GDM1 (cell line): ENCODE results near the gene GNAL.

Source experiments
- DNase-seq: peaks from one replicate; lab custom pipeline; 2025; lab: John Stamatoyannopoulos, UW

GNAL gene

GRCh38 chr18:11724781-11725180 lies 35.7 kb downstream of the GNAL start:
- DNase-seq: no peak

- DNase-seq: no peak
Measured at GRCh38 chr18:11726556-11726955, 37.5 kb downstream of the GNAL start.

GRCh38 chr18:11728249-11728648 lies 39.2 kb downstream of the GNAL start:
- DNase-seq: no peak

- DNase-seq: no peak
Measured at GRCh38 chr18:11729556-11729955, 40.5 kb downstream of the GNAL start.

DNA sequence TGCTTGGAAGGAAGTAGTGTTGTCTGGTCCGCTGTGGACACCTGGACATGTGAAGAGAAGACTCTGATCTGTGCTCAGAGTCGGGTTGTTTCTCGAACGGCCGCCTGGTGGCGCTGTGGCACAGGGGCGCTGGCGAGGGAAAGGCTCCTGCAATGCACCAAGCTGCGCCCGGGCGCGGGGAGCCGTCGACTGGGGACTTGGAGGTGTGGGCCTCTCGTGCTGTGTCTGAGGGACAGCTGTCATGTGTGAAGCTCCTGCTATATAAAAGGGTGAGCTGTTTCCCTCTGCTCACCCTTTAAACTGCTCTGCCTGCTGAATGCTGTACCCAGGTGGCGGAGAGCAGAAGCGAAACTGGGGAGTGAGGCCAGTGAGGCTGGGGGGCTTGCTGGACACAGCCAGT lies 44.0 kb downstream of the GNAL start:
- DNase-seq: peak; percentile 27

DNA sequence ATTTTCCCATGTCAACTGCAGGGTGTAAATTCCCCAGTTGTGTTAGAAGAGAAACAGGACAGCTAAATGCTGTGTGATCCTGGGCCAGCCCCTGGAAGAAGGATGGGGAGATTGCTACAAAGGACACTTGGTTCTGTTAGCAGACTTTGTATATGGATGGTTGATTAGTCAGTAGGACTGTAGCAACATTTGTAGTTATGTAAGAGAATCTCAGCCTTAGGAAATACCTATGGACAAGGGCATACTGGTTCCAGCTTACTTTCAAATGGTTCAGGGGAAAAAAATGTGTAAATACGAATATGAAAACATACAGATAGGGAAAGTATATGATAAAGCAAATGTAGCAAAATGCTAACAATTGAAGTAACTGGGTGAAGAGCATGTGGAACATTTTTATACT lies 47.6 kb downstream of the GNAL start:
- DNase-seq: no peak

DNA sequence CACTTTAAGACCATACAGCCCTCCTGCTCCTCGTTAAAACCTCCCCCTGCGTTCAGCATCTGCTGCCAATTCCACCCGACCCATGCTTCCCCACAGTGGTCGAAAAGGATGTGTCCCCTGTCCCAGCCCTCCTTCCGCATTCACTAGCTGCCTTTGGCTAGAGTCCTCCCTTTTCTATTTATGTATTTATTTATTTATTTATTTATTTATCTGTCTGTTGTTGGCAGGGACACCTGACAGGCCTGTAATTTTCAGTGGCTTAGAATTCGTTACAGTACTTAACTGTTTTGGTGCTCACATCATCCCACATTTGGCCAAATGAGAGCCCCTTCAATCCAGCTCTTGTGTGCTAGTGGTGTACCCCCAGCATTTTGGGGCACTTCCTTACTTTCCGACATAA lies 50.8 kb downstream of the GNAL start:
- DNase-seq: no peak

DNA sequence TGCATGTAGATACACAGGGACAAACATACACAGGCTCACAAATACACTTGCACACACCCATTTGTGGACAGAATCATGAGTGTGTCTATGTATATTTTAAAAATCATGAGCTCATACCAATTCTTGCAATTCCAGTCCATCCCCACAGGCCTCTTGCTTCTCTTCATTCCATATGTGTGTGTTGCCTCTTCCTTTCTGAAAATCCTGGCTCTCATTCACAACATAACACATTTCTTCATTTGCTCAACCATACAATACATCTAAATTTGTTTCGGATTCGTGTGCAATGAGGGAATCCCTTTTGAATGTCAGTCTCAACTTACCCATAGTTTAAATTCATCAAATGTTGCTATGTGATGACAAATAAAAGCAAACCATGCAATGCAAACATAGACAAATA lies 51.4 kb downstream of the GNAL start:
- no peak for DNase-seq

DNA sequence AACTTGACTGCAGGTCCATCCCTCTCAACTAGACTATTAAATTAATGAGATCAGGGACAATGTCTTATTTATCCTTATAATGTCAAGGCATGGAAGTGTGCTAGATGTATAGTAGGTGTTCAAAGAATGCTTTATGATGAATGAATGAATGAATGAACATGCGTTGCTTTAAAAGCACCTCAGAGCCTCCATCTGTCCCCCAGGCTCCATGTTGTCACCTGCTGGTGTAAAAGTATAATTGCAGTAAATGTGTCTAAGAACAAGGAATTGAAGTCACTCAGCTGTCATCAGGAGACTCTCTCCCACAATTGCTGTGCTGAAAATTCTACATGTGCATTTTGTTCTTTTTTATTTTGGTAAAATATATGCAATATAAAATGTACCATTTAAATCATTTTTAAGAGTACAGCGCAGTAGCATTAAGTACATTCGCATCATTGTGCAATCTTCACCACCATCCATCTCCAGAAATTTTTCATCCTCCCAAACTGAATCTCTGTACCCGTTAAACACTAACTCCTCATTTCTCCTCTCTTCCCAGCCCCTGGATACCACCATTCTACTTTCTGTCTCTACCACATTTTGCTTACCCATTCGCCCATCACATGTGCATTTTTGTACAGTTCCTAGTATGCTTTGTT lies 52.6 kb downstream of the GNAL start:
- no peak for DNase-seq

DNA sequence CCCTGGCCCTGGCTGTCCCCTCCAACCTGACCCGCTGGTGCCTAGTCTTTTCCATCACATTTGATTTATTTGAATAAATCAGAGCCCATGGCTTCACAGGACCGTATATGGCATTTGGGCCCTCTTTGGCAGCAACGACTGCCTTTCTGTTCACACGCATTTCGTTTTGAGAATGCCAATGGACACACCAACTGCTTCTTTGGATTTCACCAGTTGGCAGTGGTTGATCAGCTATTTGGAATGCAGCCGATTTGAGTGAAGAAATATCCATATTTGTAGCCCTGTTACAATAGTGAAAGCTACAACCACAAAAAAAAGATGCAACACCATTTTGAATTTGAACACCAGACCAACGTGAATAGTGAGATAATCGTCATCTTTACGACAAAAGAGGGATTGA lies 56.5 kb downstream of the GNAL start:
- DNase-seq: no peak

DNA sequence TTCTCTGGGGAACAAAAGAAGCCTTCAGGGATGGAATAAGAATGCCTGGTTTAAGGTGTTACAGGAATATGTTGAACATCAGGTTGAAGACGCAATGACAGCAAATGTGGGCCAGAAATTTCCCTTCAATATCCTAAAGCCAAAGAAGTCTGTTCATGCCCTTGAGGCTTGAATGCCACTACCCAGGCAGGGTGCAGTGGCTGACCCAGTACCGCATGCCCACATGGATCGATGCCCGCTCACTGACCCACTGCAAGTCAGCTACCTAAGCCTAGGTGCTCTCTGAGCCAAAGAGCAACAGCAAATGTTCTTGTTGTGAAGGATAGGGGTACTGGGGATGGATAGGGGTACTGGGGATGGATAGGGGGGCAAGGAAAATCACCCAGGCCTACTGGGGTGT lies 58.2 kb downstream of the GNAL start:
- no peak for DNase-seq

DNA sequence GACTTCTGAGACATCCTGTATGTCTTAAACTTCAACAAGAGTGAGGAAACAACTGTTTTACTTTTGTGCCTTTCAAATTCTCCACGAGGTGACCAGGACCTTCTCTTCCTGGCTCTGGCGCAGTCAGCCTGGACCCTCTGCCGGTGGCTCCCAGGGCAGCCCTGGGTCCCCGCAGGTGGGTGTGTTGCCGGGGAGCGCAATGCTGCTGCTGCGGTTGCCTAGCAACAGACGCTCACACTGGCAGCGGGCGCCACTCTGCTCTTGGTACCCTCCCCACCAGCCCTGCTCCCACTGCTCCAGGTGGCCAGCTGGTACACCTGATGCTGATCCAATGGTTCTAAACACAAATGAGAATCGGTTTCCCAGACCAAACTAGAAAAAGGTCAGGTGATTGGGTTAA lies 58.7 kb downstream of the GNAL start:
- DNase-seq: no peak

DNA sequence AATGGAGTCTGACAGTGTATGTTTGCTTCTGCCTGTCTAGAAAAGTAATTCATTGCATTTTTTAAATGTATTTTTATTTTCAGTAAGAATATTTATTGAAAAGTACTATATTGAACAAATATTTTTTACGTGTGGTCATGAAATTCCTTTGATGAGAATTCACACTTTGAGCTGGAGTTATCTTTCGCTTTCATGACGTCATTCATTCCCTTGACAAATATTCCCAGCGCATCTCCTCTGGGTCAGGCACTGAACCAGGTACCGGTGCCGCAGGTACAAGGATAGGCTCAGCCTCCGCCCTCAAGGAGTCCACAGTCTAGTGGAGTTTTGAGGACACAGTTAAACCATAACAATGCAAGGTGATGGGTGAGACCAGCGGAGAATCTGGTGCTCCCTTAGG lies 60.2 kb downstream of the GNAL start:
- no peak for DNase-seq

DNA sequence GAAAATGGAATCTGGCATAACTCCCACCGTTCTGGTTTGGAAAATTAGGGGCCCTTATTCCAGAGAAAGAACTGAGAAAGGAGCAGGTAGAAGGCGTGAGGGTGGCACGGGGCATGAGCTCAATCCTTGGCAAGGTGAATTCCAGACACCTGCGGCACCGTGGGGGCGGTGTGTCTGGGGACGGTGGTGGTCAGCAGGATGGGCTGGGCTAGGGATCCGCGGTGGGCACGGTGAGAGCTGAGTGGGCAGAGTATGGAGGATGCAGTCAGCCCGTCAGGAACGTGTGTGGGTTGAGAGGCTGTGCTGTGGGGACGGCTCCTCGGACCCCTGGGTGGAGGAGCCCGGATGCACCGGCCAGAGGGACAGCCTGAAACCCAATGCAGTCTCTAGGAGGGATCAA lies 61.1 kb downstream of the GNAL start:
- DNase-seq: no peak

DNA sequence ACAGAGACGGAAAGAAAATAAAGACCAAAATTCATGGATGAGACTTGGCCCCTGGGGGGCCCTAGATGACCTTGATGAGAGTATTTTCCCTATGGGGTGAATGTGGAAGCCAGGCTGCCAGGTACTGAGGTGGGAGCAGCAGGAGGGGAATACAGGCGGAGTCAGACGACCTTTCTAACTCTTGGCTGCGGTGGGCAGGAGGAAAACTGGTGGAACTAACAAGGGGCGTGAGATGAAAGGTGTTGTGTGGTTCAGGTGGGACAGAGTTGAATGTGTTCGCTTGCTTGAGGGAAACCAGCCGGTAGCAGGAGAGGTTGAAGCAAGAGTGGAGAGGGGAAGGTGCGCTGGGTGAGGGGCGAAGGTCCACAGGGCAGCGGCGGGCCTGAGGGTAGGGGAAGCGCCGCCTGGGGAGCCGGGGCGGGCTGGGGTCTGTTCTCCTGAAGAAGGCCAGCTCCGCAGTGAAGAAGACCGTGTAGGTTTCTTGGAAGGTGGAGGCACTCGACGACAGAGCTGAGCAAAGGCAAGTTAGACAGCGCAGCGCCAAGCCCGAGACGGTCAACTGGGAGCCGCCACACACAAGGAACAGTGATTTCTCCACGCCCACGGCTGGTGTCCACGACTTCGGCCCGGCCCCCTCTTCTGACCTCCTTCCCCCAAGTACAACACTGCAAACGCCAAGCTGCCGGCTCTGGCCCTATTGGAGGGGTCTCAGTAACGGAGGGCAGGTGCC lies 61.7 kb downstream of the GNAL start:
- no peak for DNase-seq

DNA sequence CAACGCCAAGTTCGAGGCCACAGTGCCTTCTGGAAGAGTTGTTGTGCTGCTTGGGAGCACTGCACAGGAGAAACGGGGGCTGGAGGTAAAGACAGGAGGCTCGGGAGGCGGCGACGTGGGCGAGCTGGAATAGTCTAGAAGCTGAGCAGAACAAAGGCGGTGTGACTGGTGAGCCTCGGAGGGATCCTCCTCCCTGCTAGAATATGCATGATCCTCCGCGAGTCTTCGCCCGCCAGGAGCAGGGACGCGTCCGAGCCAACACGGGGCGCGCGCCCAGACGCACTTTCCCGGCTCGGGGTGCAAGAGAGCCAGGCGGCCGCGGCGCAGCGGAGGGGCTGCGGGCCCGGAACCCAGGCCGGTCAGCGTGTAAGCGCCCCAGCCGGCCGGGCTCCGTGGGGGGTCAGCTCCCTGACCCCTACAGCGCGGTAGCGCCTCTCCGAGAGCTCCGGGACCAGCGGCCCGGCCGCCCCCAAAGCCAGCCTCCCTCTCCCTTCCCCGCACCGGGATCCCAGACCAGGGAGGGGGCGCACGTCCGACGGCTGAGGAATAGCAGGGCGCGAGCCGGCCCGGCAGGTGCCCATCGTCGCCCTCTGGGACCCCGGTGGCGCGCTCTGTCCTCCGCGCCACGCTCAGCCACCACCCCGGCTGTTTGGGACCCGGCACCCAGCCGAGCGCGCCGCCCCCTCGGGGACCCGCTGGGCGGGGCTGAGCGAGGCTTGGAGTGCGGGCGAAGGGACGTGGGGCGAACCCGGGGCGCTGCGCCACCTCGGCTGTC lies 62.5 kb downstream of the GNAL start:
- no peak for DNase-seq

DNA sequence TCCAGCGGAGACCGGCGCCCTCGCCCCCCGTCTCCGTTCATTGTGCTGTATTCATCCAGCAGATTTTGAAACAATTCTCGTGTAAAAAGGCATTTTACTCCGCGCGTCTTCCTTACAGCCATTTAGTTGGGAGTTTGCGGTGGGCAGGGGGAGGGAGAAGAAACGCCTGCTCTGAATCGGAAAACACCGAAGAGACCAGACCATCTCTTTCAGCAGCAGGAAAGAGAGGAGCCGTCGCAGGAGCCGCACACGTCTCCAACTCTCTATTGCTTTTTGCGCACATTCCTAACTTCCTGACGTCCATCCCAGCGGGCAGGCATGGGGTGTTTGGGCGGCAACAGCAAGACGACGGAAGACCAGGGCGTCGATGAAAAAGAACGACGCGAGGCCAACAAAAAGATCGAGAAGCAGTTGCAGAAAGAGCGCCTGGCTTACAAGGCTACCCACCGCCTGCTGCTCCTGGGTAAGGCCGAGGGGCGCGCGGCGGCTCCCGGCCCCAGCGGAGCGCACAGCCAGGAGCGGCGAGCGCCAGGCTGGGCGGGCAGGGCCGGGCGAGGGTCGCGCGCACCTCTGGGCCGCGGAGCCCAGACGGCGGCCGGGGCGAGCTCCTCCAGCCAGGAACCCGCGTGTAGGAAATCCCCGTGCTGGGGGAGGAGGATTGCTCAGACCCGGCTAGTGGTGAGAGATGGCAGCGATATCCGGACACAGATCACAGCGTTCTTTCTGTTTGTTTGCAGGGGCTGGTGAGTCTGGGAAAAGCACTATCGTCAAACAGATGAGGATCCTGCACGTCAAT lies 63.2 kb downstream of the GNAL start:
- DNase-seq: no peak

GRCh38 chr18:11754979-11755378 lies 65.9 kb downstream of the GNAL start:
- no peak for DNase-seq

- DNase-seq: no peak
Measured at GRCh38 chr18:11757084-11757590, 68.1 kb downstream of the GNAL start.

DNA sequence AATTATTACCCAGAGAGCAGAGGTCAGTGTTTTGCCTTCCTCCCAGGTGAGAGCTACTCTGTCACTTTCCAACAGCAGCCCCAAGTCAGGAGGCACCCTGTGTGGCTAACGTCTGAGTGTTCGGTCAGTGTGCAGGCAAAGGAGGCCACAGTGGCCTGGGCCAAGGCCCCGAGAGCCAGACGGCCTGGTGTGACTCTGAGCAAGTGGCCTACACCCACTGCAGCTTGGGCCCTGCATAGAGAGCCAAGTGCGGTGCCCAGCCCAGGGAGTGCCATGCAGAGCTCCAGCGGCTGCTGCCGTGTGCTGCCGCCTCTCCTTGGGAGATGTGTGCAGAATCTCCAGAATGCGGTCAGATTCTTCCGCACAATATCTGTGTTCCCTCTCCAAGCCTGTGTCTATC lies 70.4 kb downstream of the GNAL start:
- DNase-seq: no peak

- no peak for DNase-seq
Measured at GRCh38 chr18:11760498-11761167, 71.6 kb downstream of the GNAL start.

DNA sequence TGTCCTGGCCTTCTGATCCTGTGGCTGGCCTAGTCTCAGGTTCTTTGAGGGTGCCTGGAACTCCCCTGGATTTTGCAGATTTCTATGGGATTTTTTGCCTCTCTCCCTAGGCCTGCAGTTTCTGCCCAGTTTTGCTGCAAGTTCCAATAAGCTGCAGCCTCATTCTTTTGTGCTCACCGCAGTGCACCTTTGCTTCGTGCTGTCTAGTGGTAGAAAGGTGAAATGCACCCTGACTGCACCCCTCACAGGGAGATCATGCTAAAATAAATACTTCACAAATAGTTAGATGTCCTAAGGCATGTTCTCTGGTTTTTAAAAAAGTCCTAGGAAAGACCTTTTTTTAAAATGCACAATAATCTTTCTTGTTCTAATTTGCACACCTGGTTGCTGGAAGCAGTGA lies 72.5 kb downstream of the GNAL start:
- no peak for DNase-seq
